Keratinocyte (primary cell): ENCODE data around the gene AGAP1. TPM values are rescaled to one million over a fixed set of nuclear protein-coding genes. Genes with fewer than 3 reads are reported as not detected.

Source experiments
- DNase-seq: peaks from one replicate; pipeline ENCODE4 v3.0.0-alpha.2; 2011; ENCODE audit warnings: low read depth, missing footprints, low spot score
- FAIRE-seq: peaks from 2 replicates; lab custom pipeline; 2011; peaks lifted over from hg19 to GRCh38; lab: Jason Lieb, UNC
- H2AFZ ChIP-seq: 2 replicates; pipeline ENCODE4 v1.6.0; 2012; ENCODE audit warnings: low read length, control low read depth, inconsistent platforms; ENCODE audit not compliant: control insufficient read depth
- H3K27ac ChIP-seq: 2 replicates; pipeline ENCODE4 v1.5.1; 2011; ENCODE audit warnings: low read length; ENCODE audit not compliant: control insufficient read depth, insufficient read depth
- H3K27me3 ChIP-seq: 3 replicates; pipeline ENCODE4 v1.6.0; 2011; ENCODE audit warnings: low read length; ENCODE audit not compliant: control insufficient read depth, insufficient read depth; ENCODE audit errors: extremely low read depth
- H3K36me3 ChIP-seq, 2 experiments: 2 replicates in 1 of 2; 3 replicates in 1 of 2; pipeline ENCODE4 v1.5.1; 2011; ENCODE audit warnings: low read length in 2 of 2, mild to moderate bottlenecking in 1 of 2; ENCODE audit not compliant: control insufficient read depth in 2 of 2, insufficient read depth in 2 of 2; ENCODE audit errors: extremely low read depth in 1 of 2
- H3K4me1 ChIP-seq: 3 replicates; pipeline ENCODE4 v1.5.1; 2011; ENCODE audit warnings: low read length; ENCODE audit not compliant: control insufficient read depth, insufficient read depth; ENCODE audit errors: extremely low read depth
- H3K4me2 ChIP-seq: 3 replicates; pipeline ENCODE4 v1.6.0; 2011; ENCODE audit warnings: low read depth, low read length; ENCODE audit not compliant: control insufficient read depth, insufficient read depth; ENCODE audit errors: extremely low read depth
- H3K4me3 ChIP-seq, 3 experiments: fragments of 200-600 bp in 1 of 3; sonication (generic) in 1 of 3; 2 replicates in 2 of 3; 3 replicates in 1 of 3; pipeline ENCODE4 v1.5.1; 2011 to 2016; ENCODE audit warnings: low read length in 3 of 3, mild to moderate bottlenecking in 3 of 3, control low read depth in 2 of 3, inconsistent platforms in 1 of 3, low read depth in 1 of 3, mixed read lengths in 1 of 3, mixed run types in 1 of 3, moderate library complexity in 1 of 3; ENCODE audit not compliant: control insufficient read depth in 2 of 3, insufficient read depth in 2 of 3; ENCODE audit errors: extremely low read depth in 1 of 3
- H3K79me2 ChIP-seq: 2 replicates; pipeline ENCODE4 v1.6.0; 2012; ENCODE audit warnings: low read length; ENCODE audit not compliant: control insufficient read depth, insufficient read depth
- H3K9ac ChIP-seq: 3 replicates; pipeline ENCODE4 v1.6.0; 2011; ENCODE audit warnings: low read length; ENCODE audit not compliant: control insufficient read depth, insufficient read depth; ENCODE audit errors: extremely low read depth
- H3K9me1 ChIP-seq: 3 replicates; pipeline ENCODE4 v1.6.0; 2011; ENCODE audit warnings: low read length; ENCODE audit not compliant: control insufficient read depth, insufficient read depth; ENCODE audit errors: extremely low read depth
- H3K9me3 ChIP-seq: 2 replicates; pipeline ENCODE4 v1.5.1; 2012; ENCODE audit warnings: low read depth, low read length; ENCODE audit not compliant: control insufficient read depth
- H4K20me1 ChIP-seq: 3 replicates; pipeline ENCODE4 v1.6.0; 2011; ENCODE audit warnings: low read length; ENCODE audit not compliant: control insufficient read depth, insufficient read depth; ENCODE audit errors: extremely low read depth
- CTCF ChIP-seq, 3 experiments: IDR thresholded peaks in 1 of 3; conservative IDR thresholded peaks in 1 of 3; optimal IDR thresholded peaks in 1 of 3; 2 replicates in 2 of 3; 3 replicates in 1 of 3; pipeline versions ENCODE3 to v1.5.1; 2011; ENCODE audit warnings: low read length in 3 of 3, mild to moderate bottlenecking in 3 of 3, moderate library complexity in 2 of 3, control low read depth in 1 of 3, inconsistent platforms in 1 of 3; ENCODE audit not compliant: insufficient read depth in 2 of 3; ENCODE audit errors: extremely low read depth in 1 of 3
- EZH2 ChIP-seq: IDR thresholded peaks from one replicate; pipeline ENCODE4 v1.6.1; 2012; ENCODE audit warnings: inconsistent platforms, mild to moderate bottlenecking, low read length, moderate library complexity
- dilution Hi-C: fragments of 300-500 bp; cut with MboI; formaldehyde crosslinking; loops from one replicate; pipeline ENCODE4 v1.7.0; 2020; ENCODE audit warnings: low sequenced_read_pairs; ENCODE audit not compliant: extremely low pct_ligation_motif_present
- polyA plus RNA-seq, 5 experiments: library from polyadenylated mRNA; depleted of rRNA in 3 of 5; stranded (reverse) in 3 of 5; stranded (forward) in 1 of 5; unstranded in 1 of 5; fragments of >200 nt; gene quantifications; 1 replicate in 1 of 5; 2 replicates in 3 of 5; 3 replicates in 1 of 5; pipeline versions ENCODE4 v1.2.1 to v1.2.3, GENCODE V29; 2011 to 2012; ENCODE audit warnings: missing spikeins in 2 of 5, low read depth in 1 of 5, low replicate concordance in 1 of 5

Gene AGAP1
- polyA plus RNA-seq, 1 donor (not counting 4 experiments of a cell fraction or from before 2014, with no cell fraction given): 12.6 TPM

- H3K79me2 ChIP-seq: no peaks in the 10 kb centered on the region
- H3K4me2 ChIP-seq: no peak overlapping the region
- no peak for DNase-seq
- H3K9ac ChIP-seq: no peak overlapping the region
- H3K4me1 ChIP-seq: no peaks in the 10 kb centered on the region
- no peaks in the 10 kb centered on the region for H3K9me1 ChIP-seq
- H3K27me3 ChIP-seq: no peaks in the 10 kb centered on the region
- no peak overlapping the region for H3K4me3 ChIP-seq
- no peak for TF ChIP-seq EZH2
- no peak for TF ChIP-seq CTCF (optimal IDR thresholded peaks at IDR 0.05 in 1 of 3, IDR thresholded peaks at IDR 0.05 in 1 of 3, conservative IDR thresholded peaks at IDR 0.05 in 1 of 3; ENCODE audit: extremely low read depth in 1 of 3, insufficient read depth in 2 of 3, low read length in 3 of 3)
- H2AFZ ChIP-seq: no peak overlapping the region
- H3K36me3 ChIP-seq: peaks cover 2 to 3% of the 10 kb centered on the region in 2 experiments
- no peak for FAIRE-seq
- H4K20me1 ChIP-seq: no peaks in the 10 kb centered on the region
- no peak overlapping the region for H3K27ac ChIP-seq
- no peaks in the 10 kb centered on the region for H3K9me3 ChIP-seq
- dilution Hi-C loops: no loop called here
Observed at GRCh38 chr2:235756491-235756890, 262.6 kb downstream of the AGAP1 start.

GRCh38 chr2:235757212-235757611 lies 263.4 kb downstream of the AGAP1 start:
- no peaks in the 10 kb centered on the region for H3K27me3 ChIP-seq
- no peak overlapping the region for H3K9ac ChIP-seq
- H3K27ac ChIP-seq: no peak overlapping the region
- no peaks in the 10 kb centered on the region for H4K20me1 ChIP-seq
- no peaks in the 10 kb centered on the region for H3K4me1 ChIP-seq
- FAIRE-seq: no peak
- H3K79me2 ChIP-seq: no peaks in the 10 kb centered on the region
- dilution Hi-C loops: no loop called here
- H3K9me1 ChIP-seq: no peaks in the 10 kb centered on the region
- TF ChIP-seq CTCF (optimal IDR thresholded peaks at IDR 0.05 in 1 of 3, IDR thresholded peaks at IDR 0.05 in 1 of 3, conservative IDR thresholded peaks at IDR 0.05 in 1 of 3; ENCODE audit: extremely low read depth in 1 of 3, insufficient read depth in 2 of 3, low read length in 3 of 3) (no peak), EZH2 (no peak)
- no peak overlapping the region for H3K4me3 ChIP-seq
- no peak for DNase-seq
- peaks cover 0 to 1% of the 10 kb centered on the region in 2 experiments for H3K36me3 ChIP-seq
- no peaks in the 10 kb centered on the region for H3K9me3 ChIP-seq
- H3K4me2 ChIP-seq: no peak overlapping the region
- H2AFZ ChIP-seq: no peak overlapping the region
